Sigmoid colon (tissue), 4 donors: Measurements from ENCODE around the gene GAREM1.

Experiments
- EP300 ChIP-seq, 4 donors: sonication (generic); formaldehyde crosslinking; IDR thresholded peaks; one replicate each; pipeline ENCODE4 v1.6.1; 2017; ENCODE audit warnings: antibody characterized with exemption in 4 of 4
- POLR2A ChIP-seq, 2 donors: fragments of 450-650 bp; IDR thresholded peaks; one replicate each; pipeline ENCODE4 v1.6.1; 2016; ENCODE audit warnings: antibody characterized with exemption in 2 of 2, mild to moderate bottlenecking in 2 of 2, moderate library complexity in 2 of 2
- POLR2AphosphoS5 ChIP-seq, 4 donors: sonication (generic); formaldehyde crosslinking; IDR thresholded peaks; one replicate each; pipeline ENCODE4 v1.6.1; 2017; ENCODE audit warnings: antibody characterized with exemption in 4 of 4
- TF ChIP-seq, protein P1 (sequence below), 4 experiments: fragments of 450-650 bp in 3 of 4; fragments of 200-600 bp in 1 of 4; IDR thresholded peaks; one replicate each; pipeline ENCODE4 v1.5.1; 2016 to 2019; ENCODE audit warnings: antibody characterized with exemption in 4 of 4, mild to moderate bottlenecking in 3 of 4, moderate library complexity in 2 of 4

DNA sequence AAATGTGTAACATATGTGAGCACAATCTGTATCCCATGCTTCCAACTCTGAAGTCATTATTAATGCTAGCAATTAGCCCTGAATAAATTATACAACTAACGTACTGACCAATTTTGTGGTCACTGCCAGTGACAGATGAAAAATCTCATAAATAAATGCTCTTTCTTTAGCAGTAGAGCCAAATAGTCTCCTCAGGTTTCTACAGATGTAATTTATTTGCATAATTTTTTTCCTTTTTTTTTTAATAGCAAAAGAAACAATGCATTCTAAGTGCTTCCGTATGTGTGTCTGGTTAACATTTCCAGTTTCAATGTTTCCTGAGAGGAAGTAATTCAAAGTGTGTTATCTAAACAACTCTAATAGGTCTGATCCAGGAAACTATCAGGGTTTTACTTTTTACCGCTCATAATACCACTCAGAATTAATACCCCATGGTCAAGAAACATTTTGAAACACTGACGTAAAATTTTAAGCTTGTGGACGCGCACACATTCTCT, 172.5 kb downstream of the GAREM1 start:
- TF ChIP-seq, protein P1, sequence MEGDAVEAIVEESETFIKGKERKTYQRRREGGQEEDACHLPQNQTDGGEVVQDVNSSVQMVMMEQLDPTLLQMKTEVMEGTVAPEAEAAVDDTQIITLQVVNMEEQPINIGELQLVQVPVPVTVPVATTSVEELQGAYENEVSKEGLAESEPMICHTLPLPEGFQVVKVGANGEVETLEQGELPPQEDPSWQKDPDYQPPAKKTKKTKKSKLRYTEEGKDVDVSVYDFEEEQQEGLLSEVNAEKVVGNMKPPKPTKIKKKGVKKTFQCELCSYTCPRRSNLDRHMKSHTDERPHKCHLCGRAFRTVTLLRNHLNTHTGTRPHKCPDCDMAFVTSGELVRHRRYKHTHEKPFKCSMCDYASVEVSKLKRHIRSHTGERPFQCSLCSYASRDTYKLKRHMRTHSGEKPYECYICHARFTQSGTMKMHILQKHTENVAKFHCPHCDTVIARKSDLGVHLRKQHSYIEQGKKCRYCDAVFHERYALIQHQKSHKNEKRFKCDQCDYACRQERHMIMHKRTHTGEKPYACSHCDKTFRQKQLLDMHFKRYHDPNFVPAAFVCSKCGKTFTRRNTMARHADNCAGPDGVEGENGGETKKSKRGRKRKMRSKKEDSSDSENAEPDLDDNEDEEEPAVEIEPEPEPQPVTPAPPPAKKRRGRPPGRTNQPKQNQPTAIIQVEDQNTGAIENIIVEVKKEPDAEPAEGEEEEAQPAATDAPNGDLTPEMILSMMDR (IDR thresholded peaks at IDR 0.05): no peak
- no peak for TF ChIP-seq POLR2A (IDR thresholded peaks at IDR 0.05)
- TF ChIP-seq POLR2AphosphoS5 (IDR thresholded peaks at IDR 0.05): no peak
- TF ChIP-seq EP300 (IDR thresholded peaks at IDR 0.05): no peak
